PFSK-1 (cell line): Measurements from ENCODE around the gene MEX3A.

ENCODE experiments used
- FOXP2 ChIP-seq: optimal IDR thresholded peaks from 2 replicates; pipeline ENCODE3; 2011; ENCODE audit warnings: borderline replicate concordance, control low read depth, inconsistent platforms; ENCODE audit not compliant: insufficient read depth; ENCODE audit errors: extremely low read length, extremely low read depth
- POLR2AphosphoS5 ChIP-seq: IDR thresholded peaks from 2 replicates; pipeline ENCODE4 v1.6.1; 2012; ENCODE audit warnings: low read depth, mild to moderate bottlenecking, control low read depth, low read length, moderate library complexity
- SIN3A ChIP-seq: IDR thresholded peaks from 2 replicates; pipeline ENCODE4 v1.6.1; 2012; ENCODE audit warnings: mild to moderate bottlenecking, low read length, moderate library complexity, borderline replicate concordance; ENCODE audit not compliant: insufficient read depth
- TAF1 ChIP-seq: IDR thresholded peaks from 2 replicates; pipeline ENCODE4 v1.6.1; 2012; ENCODE audit warnings: low read length, control low read depth, borderline replicate concordance; ENCODE audit not compliant: insufficient read depth
- TF ChIP-seq, protein P1 (sequence below), 2 experiments: IDR thresholded peaks; 2 replicates each; pipeline versions ENCODE4 v1.6.1 to v1.8.0; 2011 to 2012; ENCODE audit warnings: low read depth in 2 of 2, low read length in 2 of 2, control low read depth in 1 of 2, inconsistent platforms in 1 of 2, mild to moderate bottlenecking in 1 of 2, moderate library complexity in 1 of 2; ENCODE audit not compliant: insufficient read depth in 1 of 2

MEX3A gene

GRCh38 chr1:156102633-156103511, 20.6 kb upstream of the MEX3A start:
- TF ChIP-seq FOXP2 (no peak), SIN3A (no peak), POLR2AphosphoS5 (no peak), TAF1 (no peak)
- TF ChIP-seq, protein P1, sequence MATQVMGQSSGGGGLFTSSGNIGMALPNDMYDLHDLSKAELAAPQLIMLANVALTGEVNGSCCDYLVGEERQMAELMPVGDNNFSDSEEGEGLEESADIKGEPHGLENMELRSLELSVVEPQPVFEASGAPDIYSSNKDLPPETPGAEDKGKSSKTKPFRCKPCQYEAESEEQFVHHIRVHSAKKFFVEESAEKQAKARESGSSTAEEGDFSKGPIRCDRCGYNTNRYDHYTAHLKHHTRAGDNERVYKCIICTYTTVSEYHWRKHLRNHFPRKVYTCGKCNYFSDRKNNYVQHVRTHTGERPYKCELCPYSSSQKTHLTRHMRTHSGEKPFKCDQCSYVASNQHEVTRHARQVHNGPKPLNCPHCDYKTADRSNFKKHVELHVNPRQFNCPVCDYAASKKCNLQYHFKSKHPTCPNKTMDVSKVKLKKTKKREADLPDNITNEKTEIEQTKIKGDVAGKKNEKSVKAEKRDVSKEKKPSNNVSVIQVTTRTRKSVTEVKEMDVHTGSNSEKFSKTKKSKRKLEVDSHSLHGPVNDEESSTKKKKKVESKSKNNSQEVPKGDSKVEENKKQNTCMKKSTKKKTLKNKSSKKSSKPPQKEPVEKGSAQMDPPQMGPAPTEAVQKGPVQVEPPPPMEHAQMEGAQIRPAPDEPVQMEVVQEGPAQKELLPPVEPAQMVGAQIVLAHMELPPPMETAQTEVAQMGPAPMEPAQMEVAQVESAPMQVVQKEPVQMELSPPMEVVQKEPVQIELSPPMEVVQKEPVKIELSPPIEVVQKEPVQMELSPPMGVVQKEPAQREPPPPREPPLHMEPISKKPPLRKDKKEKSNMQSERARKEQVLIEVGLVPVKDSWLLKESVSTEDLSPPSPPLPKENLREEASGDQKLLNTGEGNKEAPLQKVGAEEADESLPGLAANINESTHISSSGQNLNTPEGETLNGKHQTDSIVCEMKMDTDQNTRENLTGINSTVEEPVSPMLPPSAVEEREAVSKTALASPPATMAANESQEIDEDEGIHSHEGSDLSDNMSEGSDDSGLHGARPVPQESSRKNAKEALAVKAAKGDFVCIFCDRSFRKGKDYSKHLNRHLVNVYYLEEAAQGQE (IDR thresholded peaks at IDR 0.05; ENCODE audit: insufficient read depth in 1 of 2, low read depth in 2 of 2, low read length in 2 of 2) = no peak

GRCh38 chr1:156101880-156102279, 19.6 kb upstream of the MEX3A start:
- TF ChIP-seq POLR2AphosphoS5 = no peak
- TF ChIP-seq TAF1 = no peak
- TF ChIP-seq, protein P1 (IDR thresholded peaks at IDR 0.05; ENCODE audit: insufficient read depth in 1 of 2, low read depth in 2 of 2, low read length in 2 of 2) = no peak
- no peak for TF ChIP-seq FOXP2
- TF ChIP-seq SIN3A = no peak

DNA sequence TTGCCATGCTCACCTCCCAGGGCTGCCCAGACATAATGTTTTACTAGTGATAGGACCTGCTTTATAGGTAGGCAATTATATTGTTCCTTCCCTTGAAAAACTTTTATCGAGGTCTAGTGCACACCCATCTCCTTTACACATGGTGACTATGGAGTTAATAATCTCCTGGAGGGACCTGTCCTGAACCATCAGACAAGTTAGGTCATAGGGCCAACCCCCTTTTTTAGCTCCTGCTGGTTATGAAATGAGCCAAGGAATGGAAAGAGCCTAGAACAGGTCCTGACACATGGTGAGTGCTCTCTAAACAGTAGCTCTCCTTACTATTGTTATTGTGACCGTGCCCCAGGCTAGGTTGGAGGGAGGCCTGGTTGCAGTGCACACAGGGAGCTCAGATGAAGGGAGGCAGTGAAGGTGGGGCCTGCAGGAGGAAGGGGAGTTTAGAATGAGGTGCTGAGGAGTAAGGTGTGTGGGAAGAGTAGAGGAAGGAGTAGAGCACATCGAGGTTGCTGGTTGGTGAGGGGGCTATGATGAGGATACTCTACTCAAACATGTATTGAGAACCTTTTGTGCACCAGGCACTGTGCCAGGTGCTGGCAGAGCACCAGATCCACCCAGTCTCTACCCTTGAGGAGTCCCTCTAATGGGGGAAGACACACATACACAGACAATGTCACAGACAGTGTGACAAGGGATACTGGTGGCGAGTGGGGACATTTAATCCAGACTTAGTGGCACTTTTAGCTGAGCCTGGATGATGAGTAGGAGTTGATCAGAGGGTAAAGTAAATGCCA, 18.1 kb upstream of the MEX3A start:
- TF ChIP-seq FOXP2 (no peak), SIN3A (no peak), TAF1 (no peak), POLR2AphosphoS5 (no peak)
- TF ChIP-seq, protein P1 (IDR thresholded peaks at IDR 0.05; ENCODE audit: insufficient read depth in 1 of 2, low read depth in 2 of 2, low read length in 2 of 2) = no peak

DNA sequence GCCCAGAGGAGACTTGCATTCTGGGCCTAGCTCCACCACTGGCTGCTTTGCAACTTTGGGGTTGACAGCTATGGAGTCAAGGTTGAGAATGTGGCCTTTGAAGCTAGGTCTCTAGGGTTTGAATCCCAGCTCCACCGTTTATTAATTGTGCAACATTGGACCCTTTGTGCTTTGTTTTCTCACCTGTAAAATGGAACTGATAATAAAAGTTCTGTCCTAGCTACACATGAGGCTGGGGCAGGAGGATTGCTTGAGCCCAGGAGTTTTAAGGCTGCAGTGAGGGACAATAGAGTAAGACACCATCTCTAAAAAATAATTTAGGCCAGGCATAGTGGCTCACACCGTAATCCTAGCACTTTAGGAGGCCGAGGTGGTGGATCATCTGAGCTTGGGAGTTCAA, 17.0 kb upstream of the MEX3A start:
- TF ChIP-seq POLR2AphosphoS5 (no peak), TAF1 (no peak), FOXP2 (no peak), SIN3A (no peak)
- TF ChIP-seq, protein P1 (IDR thresholded peaks at IDR 0.05; ENCODE audit: insufficient read depth in 1 of 2, low read depth in 2 of 2, low read length in 2 of 2) = no peak
